Measurements from ENCODE around the gene IL12A. TPM values are rescaled to one million over a fixed set of nuclear protein-coding genes. Genes with fewer than 3 reads are reported as not detected.

The IL12A gene
- total and polyA plus RNA-seq, 2 of the 8 experiments (the other 6 are each of a cell fraction or from before 2014, with no cell fraction given), result 0.41 to 0.92 TPM

GRCh38 chr3:159996959-159997358 lies 8.3 kb downstream of the IL12A start:
- H3K18ac ChIP-seq (ENCODE audit: extremely low read depth, low read length), result no peak overlapping the region
- 88% methylated on average over 7 of the region's 7 CpGs; no CpG with 5 or more reads in 1 of the 2 experiments for WGBS, 2 experiments (ENCODE audit: extremely low coverage in 1 of 2, insufficient coverage in 1 of 2, insufficient read length in 1 of 2, insufficient replicate concordance in 2 of 2, low coverage in 1 of 2, low lambda C conversion rate in 2 of 2, missing lambda C conversion rate in 1 of 2)
- H2BK15ac ChIP-seq (ENCODE audit: low read length), result no peak overlapping the region

More at GRCh38 chr3:159996959-159997358, 8.3 kb downstream of the IL12A start:
- Histone ChIP-seq H4K8ac (ENCODE audit: extremely low read depth, insufficient read depth, low read length) (no peak overlapping the region), H3K14ac (ENCODE audit: insufficient read length) (no peak overlapping the region), H2AK5ac (ENCODE audit: low read depth, low read length) (no peak overlapping the region), H3K56ac (replicated peaks; ENCODE audit: insufficient read length, low read depth, low read length) (no peak overlapping the region), H3K23ac (ENCODE audit: insufficient read length) (no peak overlapping the region), H3K4me3 (ENCODE audit: extremely low read depth in 1 of 4, insufficient read depth in 2 of 4, low read depth in 3 of 4, low read length in 4 of 4) (no peak overlapping the region), H3K4me2 (ENCODE audit: insufficient read depth in 1 of 2, low read depth in 2 of 2, low read length in 2 of 2) (no peak overlapping the region), H3K27me3 (replicated peaks in 1 of 4; ENCODE audit: control insufficient read depth in 3 of 4, extremely low read depth in 1 of 4, insufficient read depth in 3 of 4, low read length in 3 of 4) (no peaks in the 10 kb centered on the region), H4K20me1 (replicated peaks in 1 of 2; ENCODE audit: control insufficient read depth in 1 of 2, insufficient read depth in 2 of 2, low read length in 2 of 2) (no peaks in the 10 kb centered on the region), H3K79me2 (ENCODE audit: control insufficient read depth in 1 of 2, insufficient read depth in 2 of 2, low read length in 2 of 2) (no peaks in the 10 kb centered on the region), H2BK120ac (replicated peaks; ENCODE audit: low read depth, low read length) (no peak overlapping the region), H2BK5ac (ENCODE audit: low read depth, low read length) (no peak overlapping the region), H3K4me1 (replicated peaks in 1 of 4; ENCODE audit: control insufficient read depth in 3 of 4, insufficient read depth in 4 of 4, low read length in 3 of 4) (peaks cover 0 to 15% (median 5%) of the 10 kb centered on the region in 4 experiments; a peak in 4 of 7 replicates), H4K5ac (ENCODE audit: insufficient read length, low read depth, low read length) (no peak overlapping the region), H3K79me1 (ENCODE audit: low read depth, low read length) (no peaks in the 10 kb centered on the region), H3K4ac (replicated peaks; ENCODE audit: insufficient read length, low read depth, low read length) (no peak overlapping the region), H2BK20ac (ENCODE audit: low read length) (no peak overlapping the region), H3K9ac (replicated peaks in 1 of 4; ENCODE audit: extremely low read depth in 1 of 4, low read depth in 3 of 4, low read length in 3 of 4) (no peak overlapping the region), H4K91ac (replicated peaks; ENCODE audit: insufficient read length, low read length) (no peak overlapping the region), H3K36me3 (ENCODE audit: control insufficient read depth in 2 of 4, insufficient read depth in 4 of 4, low read length in 3 of 4) (no peaks in the 10 kb centered on the region), H3K9me3 (ENCODE audit: insufficient read depth in 2 of 2, low read depth in 1 of 2, low read length in 1 of 2) (peaks cover 0 to under 1% of the 10 kb centered on the region in 2 experiments; a peak in 1 of 4 replicates), H3K27ac (ENCODE audit: low read depth, low read length) (no peak overlapping the region), H2BK12ac (ENCODE audit: low read depth, low read length) (no peak overlapping the region), H2AFZ (ENCODE audit: low read length) (no peak overlapping the region), H3K23me2 (ENCODE audit: low read depth, low read length) (no peaks in the 10 kb centered on the region)
- no peak for TF ChIP-seq TAF7 (optimal IDR thresholded peaks at IDR 0.05; ENCODE audit: borderline replicate concordance, low read depth, low read length)
- no peak for TF ChIP-seq TCF12 (IDR thresholded peaks at IDR 0.05; ENCODE audit: low read depth, low read length)
- TF ChIP-seq JUN (IDR thresholded peaks at IDR 0.05; ENCODE audit: low read depth, low read length), result no peak
- no peak for TF ChIP-seq YY1 (IDR thresholded peaks at IDR 0.05; ENCODE audit: low read depth, low read length)
- TF ChIP-seq ASH2L (IDR thresholded peaks at IDR 0.05; ENCODE audit: low read length), result no peak
- TF ChIP-seq RNF2 (IDR thresholded peaks at IDR 0.05; ENCODE audit: borderline replicate concordance, low read depth, low read length, missing control alignments, poor library complexity, severe bottlenecking), result no peak
- TF ChIP-seq BRCA1 (IDR thresholded peaks at IDR 0.05; ENCODE audit: low read depth, low read length), result no peak
- TF ChIP-seq SIN3A (conservative IDR thresholded peaks at IDR 0.05 in 1 of 2, IDR thresholded peaks at IDR 0.05 in 1 of 2; ENCODE audit: low read depth in 1 of 2, low read length in 2 of 2), result no peak
- no peak for TF ChIP-seq RAD21 (IDR thresholded peaks at IDR 0.05 in 1 of 2, conservative IDR thresholded peaks at IDR 0.05 in 1 of 2; ENCODE audit: low read depth in 2 of 2, low read length in 2 of 2)
- DNase-seq (ENCODE audit: low read depth in 1 of 2, low spot score in 2 of 2) (no peak), FAIRE-seq (no peak)
- POLR2A ChIA-PET (ENCODE audit: partially characterized antibody), result no interaction called here
- CTCF ChIA-PET (ENCODE audit: partially characterized antibody), result interaction anchor here (0.6 to 13.5 kb wide), 3 partner anchors 11 to 1226 kb away, joined by 3 to 277 read pairs (median 5); partner anchors contain the start of gene IL12A
